Loucy (cell line): Measurements from ENCODE around the gene ARIH1.

Experiments
- CTCF ChIP-seq: fragments of 200-600 bp; sonication (generic); conservative IDR thresholded peaks from 2 replicates; pipeline ENCODE4 v1.5.1; 2014; ENCODE audit warnings: mild to moderate bottlenecking, antibody characterized with exemption, low read length
- EZH2phosphoT487 ChIP-seq: fragments of 200-600 bp; IDR thresholded peaks from 2 replicates; pipeline ENCODE4 v1.6.1; 2018; ENCODE audit warnings: antibody characterized with exemption, mild to moderate bottlenecking, moderate library complexity, borderline replicate concordance

DNA sequence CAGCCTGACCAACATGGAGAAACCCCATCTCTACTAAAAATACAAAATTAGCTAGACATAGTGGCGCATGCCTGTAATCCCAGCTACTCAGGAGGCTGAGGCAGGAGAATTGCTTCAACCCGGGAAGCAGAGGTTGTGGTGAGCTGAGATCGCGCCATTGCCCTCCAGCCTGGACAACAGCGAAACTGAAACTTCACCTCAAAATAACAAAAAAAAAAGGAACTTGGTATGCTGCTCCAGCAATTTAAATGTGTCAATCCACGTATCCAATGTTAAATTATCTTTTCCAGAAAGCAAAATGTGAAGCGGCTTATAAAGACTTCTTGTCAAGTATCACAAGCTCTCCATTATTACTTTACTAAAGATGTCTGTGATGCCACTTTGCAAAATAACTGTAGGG lies 9.9 kb upstream of the ARIH1 start:
- no peak for TF ChIP-seq CTCF
- no peak for TF ChIP-seq EZH2phosphoT487
